Stimulated activated CD4-positive, alpha-beta T cell treated with anti-CD3 and anti-CD28 coated beads, Interleukin-2, amount 100 ng/mL, for 4 hours (primary cell): ENCODE measurements around the gene CSNK1D.
"Not testable (repeated sequence)": the region's sequence is repeated elsewhere in the genome, so short reads cannot be mapped to it uniquely, and the experiment has no call there.

Experiments used
- DNase-seq: peaks from one replicate; pipeline ENCODE4 v3.0.0-alpha.2; 2020; ENCODE audit warnings: low read depth

CSNK1D gene

GRCh38 chr17:82215095-82215971 lies 58.2 kb downstream of the CSNK1D start:
- DNase-seq: no peak

DNA sequence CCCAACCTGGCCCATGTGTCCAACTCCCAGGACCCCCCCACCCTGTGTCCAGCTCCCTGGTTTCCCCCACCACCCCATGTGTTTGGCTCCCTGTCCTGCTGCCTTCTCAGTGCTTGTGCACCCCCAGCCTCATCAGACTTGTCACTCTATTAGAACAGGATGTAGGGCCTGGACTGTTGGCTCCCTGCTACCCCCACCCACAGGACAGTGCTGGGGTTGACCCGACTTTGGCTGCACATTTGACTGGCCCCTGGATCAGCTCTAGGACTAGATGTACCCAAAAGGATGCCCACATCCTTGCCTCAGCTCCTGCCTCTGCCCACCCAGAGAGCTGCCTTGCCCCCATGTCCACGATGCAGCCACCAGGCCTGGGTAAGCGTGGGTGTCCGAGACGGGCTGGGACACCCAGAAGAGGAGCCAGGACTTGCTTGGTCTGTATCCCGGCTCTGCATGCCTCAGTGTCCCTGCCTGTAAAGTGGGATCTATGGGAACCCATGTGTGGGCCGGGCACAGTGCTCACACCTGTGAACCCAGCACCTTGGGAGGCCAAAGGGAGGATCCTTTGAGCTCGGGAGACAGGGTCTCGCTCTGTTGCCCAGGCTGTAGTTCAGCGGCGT lies 59.4 kb downstream of the CSNK1D start:
- DNase-seq: no peak

- DNase-seq: peak; percentile 85
These were observed 60.1 kb downstream of the CSNK1D start for GRCh38 chr17:82213251-82214011.

- DNase-seq: no peak
These were observed 60.9 kb downstream of the CSNK1D start, which contains the start of gene CCDC57 for GRCh38 chr17:82212331-82213250. Gene CCDC57 (minus strand): TSS chr17:82212842. CDS start chr17:82201944, 10,898 bp downstream.

GRCh38 chr17:82210655-82211054 lies 62.8 kb downstream of the CSNK1D start:
- DNase-seq: not testable (repeated sequence)

DNA sequence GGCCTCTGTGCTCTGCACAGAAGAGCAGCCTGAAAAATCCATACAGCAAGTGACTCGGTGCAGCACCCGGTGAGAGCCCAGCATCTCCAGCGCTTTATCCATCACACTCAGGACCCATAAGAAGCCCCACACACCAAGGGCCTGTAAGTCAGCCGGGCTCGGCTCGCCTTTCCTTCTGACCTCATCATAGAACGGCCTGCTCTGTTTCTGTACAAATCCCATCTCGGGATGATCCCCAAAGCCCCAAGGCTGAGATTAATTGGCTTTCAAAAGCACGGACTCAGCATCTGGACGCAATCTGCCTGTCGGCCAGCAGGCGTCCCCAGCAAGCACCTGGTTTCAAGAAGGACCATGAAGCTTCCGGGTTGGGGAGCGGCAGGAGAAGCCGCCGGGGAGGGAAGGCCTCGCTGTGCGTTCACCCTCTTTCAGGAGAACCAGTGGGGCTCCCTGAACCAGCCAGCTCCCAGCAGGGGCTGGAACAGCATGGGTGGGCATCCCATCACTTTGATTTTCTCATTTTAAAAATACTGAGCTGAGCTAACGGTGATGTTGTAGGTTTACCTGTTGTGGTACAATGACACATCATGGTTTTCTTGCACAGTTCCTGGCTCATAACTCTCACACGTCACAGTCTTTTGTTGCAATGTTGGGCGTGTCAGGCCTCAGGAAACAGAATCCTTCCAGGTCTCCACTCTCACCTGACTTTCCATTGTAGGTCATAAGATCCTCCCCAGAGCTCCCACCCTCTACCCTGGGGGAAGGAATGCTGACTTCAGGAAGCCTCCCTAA lies 67.6 kb downstream of the CSNK1D start:
- DNase-seq: peak; percentile 62

DNA sequence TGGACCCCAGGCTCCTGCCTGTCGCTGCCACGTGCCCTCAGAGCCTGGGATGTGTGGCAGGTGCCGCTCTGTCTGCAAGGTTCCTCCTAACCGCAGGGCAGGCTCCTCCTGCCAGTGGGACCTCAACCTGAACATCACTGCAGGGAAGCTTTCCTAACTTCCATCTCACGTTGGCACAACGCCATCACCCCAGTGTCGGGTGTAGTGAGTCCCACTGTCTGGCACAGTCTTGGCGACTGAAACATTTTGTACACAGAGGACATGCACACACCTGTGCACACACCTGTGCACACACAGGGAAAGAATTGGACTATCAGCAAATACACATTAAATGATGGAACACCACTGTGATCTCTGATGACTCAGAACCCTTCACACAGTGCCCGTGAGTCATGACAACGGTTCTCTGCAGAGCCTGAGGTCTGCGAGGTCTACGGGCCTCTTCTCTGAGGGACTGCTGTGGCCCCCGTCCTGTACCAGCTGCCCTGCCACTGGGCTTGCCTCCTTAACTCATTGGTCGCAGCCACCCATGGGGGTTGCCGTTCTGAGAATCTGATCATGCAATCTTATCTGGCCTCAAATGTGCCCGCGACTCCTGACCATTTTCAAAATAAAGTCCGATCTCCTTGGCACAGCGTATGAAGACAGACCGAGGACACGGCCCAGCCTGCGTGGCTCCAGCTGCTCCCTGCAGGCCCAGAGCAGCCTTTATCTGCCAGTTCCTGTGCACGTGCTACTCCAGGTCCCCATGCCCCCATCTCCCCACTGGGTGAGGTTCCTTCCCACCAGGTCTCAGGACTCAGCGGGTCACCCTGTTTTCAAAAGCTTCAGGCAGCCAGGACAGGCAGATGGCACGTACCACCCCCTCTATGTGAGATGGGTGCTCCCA lies 68.4 kb downstream of the CSNK1D start:
- DNase-seq: no peak

DNA sequence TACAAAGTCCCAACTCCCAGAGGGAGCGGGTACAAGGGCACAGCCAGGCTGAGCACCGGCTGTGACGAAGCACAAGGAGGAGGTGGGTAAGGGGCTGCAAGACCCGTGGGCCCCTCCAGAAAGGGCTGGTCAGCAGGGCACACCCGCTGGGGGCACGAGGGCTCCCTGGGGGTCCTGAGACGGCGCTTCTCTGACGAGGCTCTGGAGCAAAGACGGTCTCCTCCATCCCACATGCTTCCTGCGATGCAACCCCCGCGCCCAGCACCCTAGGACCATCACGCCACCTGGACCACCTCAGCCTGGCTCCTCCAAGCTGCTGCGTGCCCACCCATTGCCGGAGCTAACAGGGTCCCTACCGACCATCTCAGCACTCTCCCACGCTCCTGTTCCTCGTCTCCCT lies 69.6 kb downstream of the CSNK1D start:
- DNase-seq: no peak

- DNase-seq: peak; percentile 46
These were observed 70.5 kb downstream of the CSNK1D start for GRCh38 chr17:82202981-82203380.

DNA sequence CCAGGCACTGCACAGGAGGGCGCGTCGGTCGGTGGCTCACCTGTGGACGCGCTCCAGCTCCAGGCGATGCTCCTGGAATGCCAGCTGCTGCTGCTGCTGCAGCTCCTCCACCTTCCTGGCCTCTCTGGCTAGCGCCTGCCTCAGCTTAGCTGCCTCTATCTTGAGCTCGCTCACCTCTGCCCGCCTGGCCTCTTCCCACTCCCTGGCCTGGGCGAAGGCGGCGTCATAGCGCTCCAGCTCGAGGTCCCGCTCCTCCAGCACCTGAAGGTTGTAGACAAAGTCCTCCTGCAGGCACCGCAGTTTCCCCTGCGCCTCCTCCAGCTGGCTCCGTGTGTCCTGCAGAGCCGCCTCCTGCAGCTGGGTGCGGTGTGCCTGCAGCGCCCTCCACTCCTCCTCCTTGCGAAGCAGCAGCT lies 72.0 kb downstream of the CSNK1D start:
- no peak for DNase-seq

GRCh38 chr17:82200743-82201497 lies 72.6 kb downstream of the CSNK1D start:
- peak; percentile 38 for DNase-seq

- no peak for DNase-seq
These were observed 73.4 kb downstream of the CSNK1D start for GRCh38 chr17:82200135-82200534.

DNA sequence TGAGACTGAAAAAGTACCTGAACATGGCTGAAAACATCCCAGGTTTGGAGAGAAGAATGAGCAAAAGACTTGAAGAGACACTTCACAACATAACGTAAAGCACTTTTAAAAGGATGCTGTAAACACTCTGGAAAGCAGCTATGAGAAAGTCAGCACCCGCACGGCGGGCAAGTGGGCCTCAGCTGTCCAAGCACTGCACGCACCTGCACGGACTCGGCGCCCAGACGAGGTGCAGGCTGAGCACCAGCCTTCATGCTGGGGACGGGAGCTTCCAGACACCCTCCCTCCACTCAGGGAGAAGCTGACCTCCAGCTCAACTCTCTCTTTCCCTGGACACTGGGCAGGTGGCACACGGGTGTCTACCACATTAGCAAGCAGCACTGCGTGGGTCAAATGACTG lies 74.0 kb downstream of the CSNK1D start:
- no peak for DNase-seq

DNA sequence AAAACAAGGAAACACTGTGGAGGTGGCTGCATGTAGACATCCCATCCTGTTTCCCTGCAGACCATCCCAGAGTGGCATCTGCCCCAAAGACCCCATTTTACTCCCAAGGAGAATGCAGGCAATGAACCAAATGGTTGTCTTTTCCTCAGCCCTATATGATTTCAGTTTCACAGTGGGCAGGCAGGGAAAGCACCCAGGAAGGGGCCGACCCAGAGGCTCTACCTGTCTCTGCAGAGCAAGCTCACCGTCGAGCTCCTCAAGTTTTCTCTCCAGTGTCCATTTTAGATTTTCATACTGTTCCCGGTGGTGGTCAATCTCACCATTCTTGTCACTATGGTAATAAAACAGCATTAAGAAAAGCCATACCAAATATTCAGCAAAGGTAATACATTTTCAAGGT lies 75.4 kb downstream of the CSNK1D start:
- no peak for DNase-seq

GRCh38 chr17:82195675-82196672 lies 77.5 kb downstream of the CSNK1D start:
- no peak for DNase-seq

DNA sequence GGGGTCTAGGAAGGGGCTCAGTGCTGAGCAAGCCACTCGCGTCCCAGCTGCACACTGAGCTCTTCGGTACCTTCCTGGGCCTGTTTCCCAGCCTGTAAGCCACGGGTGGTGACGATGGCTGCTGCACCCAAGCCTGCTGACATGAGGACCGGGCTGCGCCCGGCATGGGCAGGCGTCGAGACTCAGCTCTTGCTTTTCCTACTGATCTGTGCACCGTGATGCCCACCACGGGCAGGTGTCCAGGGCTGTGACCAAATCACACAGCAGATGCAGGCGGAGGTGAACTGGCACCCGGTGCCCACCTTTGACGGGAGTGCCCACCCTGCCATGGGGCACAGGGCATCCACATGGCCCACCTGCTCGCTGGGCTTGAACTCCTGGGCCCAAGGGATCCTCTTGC lies 78.7 kb downstream of the CSNK1D start:
- DNase-seq: no peak

DNA sequence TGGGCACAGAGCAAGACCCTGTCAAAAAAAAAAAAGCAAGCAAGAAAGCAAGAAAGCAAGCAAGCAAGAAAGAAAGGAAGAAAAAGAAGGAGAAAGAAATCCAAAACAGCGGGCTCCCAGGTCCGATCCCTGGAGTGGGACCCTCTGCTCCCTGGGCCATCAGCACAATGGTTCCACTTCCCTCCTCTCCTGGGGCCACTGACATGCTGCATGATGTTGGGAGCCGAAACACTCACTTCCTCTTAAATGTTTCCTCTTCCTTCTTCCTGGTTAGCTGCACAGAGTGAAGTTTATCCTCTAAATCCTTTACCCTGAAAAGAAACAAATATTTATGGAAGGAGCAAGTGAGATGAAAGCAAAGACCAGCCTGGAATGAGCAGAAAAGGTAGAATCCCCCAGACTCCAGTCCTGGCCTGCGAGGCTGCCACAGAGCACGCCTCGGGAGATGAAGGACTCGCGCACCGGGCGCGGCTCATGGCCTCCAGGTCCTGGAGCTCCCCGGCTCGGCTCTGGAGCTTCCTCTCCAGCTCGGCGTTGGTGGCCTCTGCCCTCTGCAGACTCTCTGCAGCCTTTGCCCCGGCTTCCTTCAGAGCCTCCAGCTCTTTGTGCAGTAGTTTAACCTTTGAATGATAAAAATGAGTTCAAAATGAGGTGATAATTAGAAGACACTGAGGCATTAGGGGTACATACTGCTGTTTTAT lies 79.8 kb downstream of the CSNK1D start:
- DNase-seq: no peak
